ENCODE results near the gene FHOD3.

- TF ChIP-seq, protein P1, sequence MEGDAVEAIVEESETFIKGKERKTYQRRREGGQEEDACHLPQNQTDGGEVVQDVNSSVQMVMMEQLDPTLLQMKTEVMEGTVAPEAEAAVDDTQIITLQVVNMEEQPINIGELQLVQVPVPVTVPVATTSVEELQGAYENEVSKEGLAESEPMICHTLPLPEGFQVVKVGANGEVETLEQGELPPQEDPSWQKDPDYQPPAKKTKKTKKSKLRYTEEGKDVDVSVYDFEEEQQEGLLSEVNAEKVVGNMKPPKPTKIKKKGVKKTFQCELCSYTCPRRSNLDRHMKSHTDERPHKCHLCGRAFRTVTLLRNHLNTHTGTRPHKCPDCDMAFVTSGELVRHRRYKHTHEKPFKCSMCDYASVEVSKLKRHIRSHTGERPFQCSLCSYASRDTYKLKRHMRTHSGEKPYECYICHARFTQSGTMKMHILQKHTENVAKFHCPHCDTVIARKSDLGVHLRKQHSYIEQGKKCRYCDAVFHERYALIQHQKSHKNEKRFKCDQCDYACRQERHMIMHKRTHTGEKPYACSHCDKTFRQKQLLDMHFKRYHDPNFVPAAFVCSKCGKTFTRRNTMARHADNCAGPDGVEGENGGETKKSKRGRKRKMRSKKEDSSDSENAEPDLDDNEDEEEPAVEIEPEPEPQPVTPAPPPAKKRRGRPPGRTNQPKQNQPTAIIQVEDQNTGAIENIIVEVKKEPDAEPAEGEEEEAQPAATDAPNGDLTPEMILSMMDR (IDR thresholded peaks at IDR 0.05), result no peak
- no peak for TF ChIP-seq POLR2A (IDR thresholded peaks at IDR 0.05)
These were observed 76.7 kb downstream of the FHOD3 start for GRCh38 chr18:36374262-36374661.
